GM23248 (cell line): ENCODE results near the gene SYNGR2. TPM values are rescaled to one million over a fixed set of nuclear protein-coding genes. Genes with fewer than 3 reads are reported as not detected.

Experiments
- DNase-seq: peaks from one replicate; pipeline ENCODE4 v3.0.0-alpha.2; 2015
- H2AFZ ChIP-seq: fragments of 200-600 bp; sonication (generic); 2 replicates; pipeline ENCODE4 v1.6.1; 2016; ENCODE audit warnings: antibody characterized with exemption
- H3F3A ChIP-seq: fragments of 200-600 bp; sonication (generic); 2 replicates; pipeline ENCODE4 v1.6.1; 2016; ENCODE audit warnings: mild to moderate bottlenecking, antibody characterized with exemption, mixed run types; ENCODE audit not compliant: insufficient read depth
- H3K27ac ChIP-seq: fragments of 200-600 bp; sonication (generic); 2 replicates; pipeline ENCODE4 v1.5.1; 2016; ENCODE audit warnings: mild to moderate bottlenecking
- H3K27me3 ChIP-seq: fragments of 200-600 bp; sonication (generic); replicated peaks from 2 replicates; pipeline ENCODE4 v1.6.1; 2016; ENCODE audit warnings: mild to moderate bottlenecking; ENCODE audit not compliant: insufficient read depth
- H3K36me3 ChIP-seq: fragments of 200-600 bp; sonication (generic); 2 replicates; pipeline ENCODE4 v1.6.1; 2016; ENCODE audit warnings: low read depth, mild to moderate bottlenecking
- H3K4me1 ChIP-seq: fragments of 200-600 bp; sonication (generic); 2 replicates; pipeline ENCODE4 v1.6.1; 2016; ENCODE audit warnings: mild to moderate bottlenecking; ENCODE audit not compliant: insufficient read depth
- H3K4me2 ChIP-seq: fragments of 200-600 bp; sonication (generic); one replicate; pipeline ENCODE4 v1.6.1; 2016; ENCODE audit warnings: mild to moderate bottlenecking; ENCODE audit not compliant: unreplicated experiment
- H3K4me3 ChIP-seq: fragments of 200-600 bp; sonication (generic); 2 replicates; pipeline ENCODE4 v1.5.1; 2016; ENCODE audit warnings: mild to moderate bottlenecking
- H3K79me2 ChIP-seq: fragments of 200-600 bp; sonication (generic); 2 replicates; pipeline ENCODE4 v1.6.1; 2016; ENCODE audit warnings: mild to moderate bottlenecking; ENCODE audit not compliant: insufficient read depth
- H3K9ac ChIP-seq: fragments of 200-600 bp; sonication (generic); 2 replicates; pipeline ENCODE4 v1.6.1; 2016; ENCODE audit warnings: mild to moderate bottlenecking
- H3K9me2 ChIP-seq: fragments of 200-600 bp; sonication (generic); 2 replicates; pipeline ENCODE4 v1.6.1; 2016; ENCODE audit warnings: mixed run types, mild to moderate bottlenecking, moderate library complexity; ENCODE audit not compliant: insufficient read depth
- H3K9me3 ChIP-seq: fragments of 200-600 bp; sonication (generic); one replicate; pipeline ENCODE4 v1.6.1; 2017; ENCODE audit warnings: low read depth
- H4K20me1 ChIP-seq: fragments of 200-600 bp; sonication (generic); 2 replicates; pipeline ENCODE4 v1.6.0; 2016; ENCODE audit not compliant: insufficient read depth
- EZH2 ChIP-seq: fragments of 200-600 bp; sonication (generic); IDR thresholded peaks from 2 replicates; pipeline ENCODE4 v1.6.1; 2018; ENCODE audit warnings: antibody characterized with exemption, mild to moderate bottlenecking; ENCODE audit not compliant: insufficient read depth, poor library complexity, severe bottlenecking
- EZH2phosphoT487 ChIP-seq: fragments of 200-600 bp; sonication (generic); IDR thresholded peaks from 2 replicates; pipeline ENCODE4 v1.6.1; 2018; ENCODE audit warnings: antibody characterized with exemption, moderate library complexity, mild to moderate bottlenecking, low read depth; ENCODE audit not compliant: insufficient read depth
- WGBS, 2 experiments: methylation state at CpG; one replicate each; pipeline ENCODE4 v1.1.6; 2015 to 2017; ENCODE audit warnings: low lambda C conversion rate in 2 of 2, low coverage in 1 of 2; ENCODE audit errors: missing lambda C conversion rate in 2 of 2; 5-methylcytosine and 5-hydroxymethylcytosine counted together
- in situ Hi-C: fragments of 300-500 bp; cut with MboI; formaldehyde crosslinking; loops from 2 replicates; pipeline ENCODE4 v1.15.0; 2020
- polyA plus RNA-seq: library from polyadenylated mRNA; unstranded; fragments of >200 nt; fragmentation: Nextera tagmentation; extraction: Ambion mirVana; gene quantifications from 2 replicates; pipeline ENCODE4 v1.2.1, GENCODE V29; 2016
- total RNA-seq: library from RNA; depleted of rRNA; stranded (reverse); fragments of >200 nt; shearing (Covaris generic); gene quantifications from 2 replicates; pipeline ENCODE4 v1.2.3, GENCODE V29; 2014

The SYNGR2 gene
- total and polyA plus RNA-seq, 2 experiments from 2014 or later = 6.2 to 19.3 TPM

DNA sequence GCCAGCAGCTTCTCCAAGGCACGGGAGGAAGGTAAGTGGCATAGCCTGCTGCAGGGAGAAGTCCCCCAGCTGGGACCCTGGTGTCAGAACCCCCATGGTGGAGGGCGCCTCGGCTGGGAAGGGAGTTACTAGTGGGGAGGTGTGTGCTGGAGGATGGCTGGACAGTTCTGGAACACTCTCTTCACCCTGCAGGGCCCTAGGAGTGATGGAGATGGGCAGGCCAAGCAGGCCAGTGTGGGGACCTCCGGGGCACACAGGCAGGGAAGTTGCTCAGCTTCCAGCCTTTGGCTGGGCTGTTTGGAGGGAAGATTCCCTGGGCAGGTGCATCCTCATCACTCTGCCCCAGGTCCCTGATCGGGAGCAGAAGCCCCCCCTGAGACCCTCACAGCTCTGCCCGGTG lies 21.5 kb upstream of the SYNGR2 start:
- 43 to 60% methylated on average over 6 of the region's 6 CpGs for WGBS, 2 experiments
- Histone ChIP-seq H3K79me2 (no peaks in the 10 kb centered on the region), H3K9me2 (no peaks in the 10 kb centered on the region), H3K27me3 (peaks cover 5% of the 10 kb centered on the region; the same call in 1 of the 2 replicates), H3K4me2 (no peak overlapping the region), H3K36me3 (no peaks in the 10 kb centered on the region), H2AFZ (no peak overlapping the region), H3K4me3 (no peak overlapping the region), H3F3A (no peaks in the 10 kb centered on the region), H3K4me1 (peaks cover 6% of the 10 kb centered on the region), H3K9me3 (no peaks in the 10 kb centered on the region), H3K9ac (no peak overlapping the region), H3K27ac (no peak overlapping the region), H4K20me1 (no peaks in the 10 kb centered on the region)
- DNase-seq = no peak
- in situ Hi-C loops = no loop called here
- TF ChIP-seq EZH2phosphoT487 = no peak
- no peak for TF ChIP-seq EZH2

DNA sequence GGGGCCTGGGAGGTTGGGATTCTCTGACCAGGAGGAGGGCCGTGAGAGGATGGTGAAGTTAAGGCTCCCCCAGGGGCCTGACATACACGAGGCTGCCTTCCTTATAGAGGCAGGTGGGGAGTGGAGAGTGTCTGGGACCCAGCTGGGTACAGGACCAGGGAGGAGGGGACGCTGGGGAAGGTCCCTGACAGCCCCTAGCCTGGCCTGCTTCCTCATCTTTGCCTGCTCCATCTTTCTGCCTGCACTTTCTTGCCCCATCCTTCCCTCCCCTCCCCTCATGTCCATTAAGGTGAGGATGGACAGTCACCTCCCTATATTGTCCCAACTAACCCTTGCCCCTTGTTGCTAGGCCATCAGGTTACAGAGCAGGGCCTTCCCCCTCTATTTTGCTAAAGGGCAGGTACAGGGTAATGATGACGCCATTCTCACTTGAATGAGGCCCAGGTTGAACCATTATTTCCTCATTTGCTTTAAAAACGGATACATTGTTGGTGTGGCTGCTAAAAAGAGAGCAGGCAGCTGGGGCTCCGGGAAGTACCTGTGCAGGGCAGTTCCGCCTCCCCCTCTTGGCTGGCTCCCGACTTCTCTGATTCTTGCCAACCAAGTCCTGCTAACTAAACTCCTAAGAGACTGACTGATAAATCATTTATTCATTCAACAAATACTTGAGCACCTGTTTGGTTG lies 20.9 kb upstream of the SYNGR2 start:
- H3K27ac ChIP-seq = no peak overlapping the region
- DNase-seq = no peak
- H3K27me3 ChIP-seq = peaks cover 5% of the 10 kb centered on the region; the same call in 1 of the 2 replicates
- no peak overlapping the region for H3K4me3 ChIP-seq
- no peaks in the 10 kb centered on the region for H3K9me2 ChIP-seq
- H3K4me2 ChIP-seq = no peak overlapping the region
- H3K79me2 ChIP-seq = no peaks in the 10 kb centered on the region
- H3K36me3 ChIP-seq = no peaks in the 10 kb centered on the region
- no peak overlapping the region for H2AFZ ChIP-seq
- H3F3A ChIP-seq = no peaks in the 10 kb centered on the region
- in situ Hi-C loops = no loop called here
- no peak for TF ChIP-seq EZH2
- no peak for TF ChIP-seq EZH2phosphoT487
- H4K20me1 ChIP-seq = no peaks in the 10 kb centered on the region
- 60 to 61% methylated on average over 7 to 8 of the region's 8 CpGs for WGBS, 2 experiments
- no peaks in the 10 kb centered on the region for H3K9me3 ChIP-seq
- no peak overlapping the region for H3K9ac ChIP-seq
- H3K4me1 ChIP-seq = peaks cover 6% of the 10 kb centered on the region

DNA sequence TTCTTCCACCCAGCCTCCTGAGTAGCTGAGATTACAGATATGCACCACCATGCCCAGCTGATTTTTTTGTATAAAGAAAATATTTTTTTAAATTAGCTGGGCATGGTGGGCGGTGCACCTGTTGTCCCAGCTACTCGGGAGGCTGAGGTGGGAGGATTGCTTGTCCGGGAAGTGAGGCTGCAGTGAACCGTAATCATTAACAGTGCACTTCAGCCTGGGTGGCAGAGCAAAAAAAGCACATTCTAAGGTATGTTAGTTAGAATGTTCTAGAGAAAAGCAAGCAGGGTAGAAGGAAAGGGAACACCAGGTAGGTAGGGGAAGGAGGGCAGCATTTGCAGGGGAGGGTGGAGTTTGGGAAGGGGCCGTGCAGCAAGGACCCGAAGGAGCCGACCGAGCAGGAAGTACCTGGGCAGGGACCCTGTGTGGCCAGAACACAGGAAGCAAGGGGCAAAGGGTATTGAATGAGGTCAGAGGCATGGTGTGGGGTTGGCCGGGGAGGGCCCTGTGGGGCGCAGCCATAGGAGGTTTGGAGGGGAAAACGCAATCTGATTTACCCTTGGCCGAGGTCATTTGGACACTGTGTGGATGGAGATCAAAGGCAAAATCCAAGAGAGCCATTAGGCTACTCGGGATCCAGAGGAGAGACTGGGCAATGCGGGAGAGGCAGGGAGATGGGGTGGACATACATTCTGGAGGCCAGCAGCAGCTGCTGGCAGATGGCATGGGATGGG lies 19.9 kb upstream of the SYNGR2 start:
- Histone ChIP-seq H2AFZ (no peak overlapping the region), H3K4me2 (no peak overlapping the region), H3K79me2 (no peaks in the 10 kb centered on the region), H3K9me3 (no peaks in the 10 kb centered on the region), H3K4me3 (no peak overlapping the region), H3K27ac (no peak overlapping the region), H3K4me1 (peaks cover 6% of the 10 kb centered on the region), H4K20me1 (no peaks in the 10 kb centered on the region), H3K36me3 (no peaks in the 10 kb centered on the region), H3K9me2 (no peaks in the 10 kb centered on the region), H3F3A (no peaks in the 10 kb centered on the region), H3K27me3 (peaks cover 5% of the 10 kb centered on the region; the same call in 1 of the 2 replicates), H3K9ac (no peak overlapping the region)
- no peak for DNase-seq
- in situ Hi-C loops = no loop called here
- WGBS, 2 experiments = 60% methylated on average over 13 to 14 of the region's 14 CpGs
- TF ChIP-seq EZH2phosphoT487 (no peak), EZH2 (no peak)

DNA sequence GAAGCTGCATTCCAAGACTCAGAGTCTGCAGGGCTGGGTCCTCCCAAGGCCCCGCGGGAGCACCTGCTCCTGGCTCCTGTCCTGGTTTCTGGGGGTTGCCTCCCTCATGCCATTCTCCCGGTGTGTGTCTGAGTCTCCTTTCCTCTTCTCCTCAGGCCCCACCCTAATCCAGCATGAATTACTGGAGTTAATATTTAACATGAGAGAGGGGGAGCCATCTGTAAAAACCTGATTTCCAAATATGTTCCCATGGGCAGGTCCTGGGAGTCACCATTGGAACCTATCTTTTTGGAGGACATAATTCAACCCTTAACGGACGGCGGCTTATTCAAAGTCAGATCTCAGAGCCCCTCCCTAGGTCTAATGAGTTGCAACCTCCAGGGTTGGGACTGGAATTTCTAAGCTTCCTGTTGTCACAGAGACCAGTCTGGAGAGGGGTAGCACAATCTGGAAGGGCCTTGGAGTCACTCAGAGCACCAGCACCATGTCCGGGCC lies 16.8 kb upstream of the SYNGR2 start:
- WGBS, 2 experiments = 47 to 49% methylated on average over 7 of the region's 7 CpGs
- Histone ChIP-seq H3K9me2 (no peaks in the 10 kb centered on the region), H3K27me3 (peaks cover 5% of the 10 kb centered on the region; the same call in 1 of the 2 replicates), H3K4me2 (peak overlapping the region; percentile 43), H3K9me3 (no peaks in the 10 kb centered on the region), H3K4me1 (peaks cover 6% of the 10 kb centered on the region), H3K36me3 (no peaks in the 10 kb centered on the region), H2AFZ (no peak overlapping the region), H3K4me3 (no peak overlapping the region), H3K9ac (no peak overlapping the region), H3K27ac (no peak overlapping the region), H3K79me2 (no peaks in the 10 kb centered on the region), H4K20me1 (no peaks in the 10 kb centered on the region), H3F3A (no peaks in the 10 kb centered on the region)
- TF ChIP-seq EZH2phosphoT487 = no peak
- no peak for TF ChIP-seq EZH2
- peak; percentile 79 for DNase-seq
- in situ Hi-C loops = no loop called here
